SK-N-SH (cell line): ENCODE results near the gene CFAP299. TPM values are rescaled to one million over a fixed set of nuclear protein-coding genes. Genes with fewer than 3 reads are reported as not detected.

ENCODE experiments used
- CTCF ChIA-PET: fragments of 300-600, 350-600 bp; formaldehyde crosslinking; extraction: SDS; loops from one replicate; lab custom pipeline; 2021; lab: Yijun Ruan, JAX
- POLR2A ChIA-PET: fragments of 350-600 bp; sonication (Branson Sonifier 250); formaldehyde crosslinking; extraction: SDS; loops from one replicate; lab custom pipeline; 2020; ENCODE audit warnings: antibody characterized with exemption, inconsistent platforms; lab: Yijun Ruan, JAX
- DNase-seq: peaks from one replicate; pipeline ENCODE4 v3.0.0; 2012
- H2AFZ ChIP-seq: fragments of 200-600 bp; sonication (generic); 2 replicates; pipeline ENCODE4 v1.8.1; 2016; ENCODE audit warnings: antibody characterized with exemption, mild to moderate bottlenecking, low read depth
- H3F3A ChIP-seq: fragments of 200-600 bp; sonication (generic); replicated peaks from 2 replicates; pipeline ENCODE3; 2016; ENCODE audit warnings: antibody characterized with exemption, mild to moderate bottlenecking; ENCODE audit not compliant: insufficient read depth
- H3K27ac ChIP-seq, 2 experiments: fragments of 200-500 bp in 1 of 2; fragments of 200-600 bp in 1 of 2; sonication (Bioruptor generic) in 1 of 2; sonication (generic), shearing (Covaris generic) in 1 of 2; 2 replicates each; pipeline versions ENCODE4 v1.5.1 to v1.6.1; 2014 to 2016; ENCODE audit warnings: low read depth in 2 of 2, inconsistent platforms in 1 of 2, low read length in 1 of 2, mild to moderate bottlenecking in 1 of 2, mixed read lengths in 1 of 2
- H3K27me3 ChIP-seq: fragments of 200-600 bp; sonication (generic), shearing (Covaris generic); 2 replicates; pipeline ENCODE4 v1.6.1; 2016; ENCODE audit warnings: mixed run types; ENCODE audit not compliant: insufficient read depth
- H3K36me3 ChIP-seq, 2 experiments: fragments of 200-500 bp in 1 of 2; fragments of 200-600 bp in 1 of 2; sonication (Bioruptor generic) in 1 of 2; sonication (generic) in 1 of 2; replicated peaks in 1 of 2; 2 replicates each; pipeline versions ENCODE3 to v1.5.1; 2014 to 2016; ENCODE audit warnings: low read length in 1 of 2, mild to moderate bottlenecking in 1 of 2; ENCODE audit not compliant: insufficient read depth in 2 of 2, control insufficient read depth in 1 of 2
- H3K4me1 ChIP-seq, 2 experiments: fragments of 200-500 bp in 1 of 2; fragments of 200-600 bp in 1 of 2; sonication (Bioruptor generic) in 1 of 2; sonication (generic), shearing (Covaris generic) in 1 of 2; 2 replicates each; pipeline versions ENCODE4 v1.5.1 to v1.6.1; 2014 to 2016; ENCODE audit warnings: low read depth in 1 of 2, low read length in 1 of 2, mixed run types in 1 of 2; ENCODE audit not compliant: insufficient read depth in 2 of 2, control insufficient read depth in 1 of 2
- H3K4me2 ChIP-seq: fragments of 200-600 bp; sonication (generic), shearing (Covaris generic); 2 replicates; pipeline ENCODE4 v1.6.1; 2017; ENCODE audit warnings: mixed run types
- H3K4me3 ChIP-seq, 2 experiments: fragments of 200-500 bp in 1 of 2; fragments of 200-600 bp in 1 of 2; sonication (Bioruptor generic) in 1 of 2; sonication (generic), shearing (Covaris generic) in 1 of 2; 2 replicates each; pipeline versions ENCODE4 v1.5.1 to v1.8.1; 2014 to 2016; ENCODE audit warnings: low read depth in 2 of 2, inconsistent platforms in 1 of 2, low read length in 1 of 2, mild to moderate bottlenecking in 1 of 2, mixed read lengths in 1 of 2, moderate library complexity in 1 of 2
- H3K79me2 ChIP-seq: fragments of 200-600 bp; sonication (generic); 2 replicates; pipeline ENCODE4 v1.8.1; 2017; ENCODE audit warnings: mild to moderate bottlenecking; ENCODE audit not compliant: insufficient read depth
- H3K9ac ChIP-seq: fragments of 200-600 bp; sonication (generic); 2 replicates; pipeline ENCODE4 v1.6.1; 2017; ENCODE audit warnings: mixed run types
- H3K9me2 ChIP-seq: fragments of 200-600 bp; sonication (generic); 2 replicates; pipeline ENCODE4 v1.6.1; 2017; ENCODE audit warnings: mixed run types
- H3K9me3 ChIP-seq: fragments of 200-600 bp; sonication (generic); 2 replicates; pipeline ENCODE4 v1.6.1; 2017; ENCODE audit warnings: mixed run types, mild to moderate bottlenecking, moderate library complexity
- H4K20me1 ChIP-seq: fragments of 200-600 bp; sonication (generic); 2 replicates; pipeline ENCODE4 v1.6.1; 2017; ENCODE audit warnings: mild to moderate bottlenecking, mixed run types; ENCODE audit not compliant: insufficient read depth
- CHD2 ChIP-seq: fragments of 150-350 bp; IDR thresholded peaks from 2 replicates; pipeline ENCODE4 v1.6.1; 2018; ENCODE audit warnings: low read length; ENCODE audit not compliant: partially characterized antibody
- CTCF ChIP-seq: fragments of 200-600 bp; sonication (generic); IDR thresholded peaks from 2 replicates; pipeline ENCODE4 v1.6.1; 2017; ENCODE audit warnings: antibody characterized with exemption, mild to moderate bottlenecking, moderate library complexity
- EZH2phosphoT487 ChIP-seq: fragments of 200-600 bp; sonication (generic); IDR thresholded peaks from 2 replicates; pipeline ENCODE4 v1.6.1; 2017; ENCODE audit warnings: low read depth, mixed run types, mild to moderate bottlenecking, antibody characterized with exemption, moderate library complexity, borderline replicate concordance
- FOXM1 ChIP-seq: IDR thresholded peaks from 2 replicates; pipeline ENCODE4 v1.4.0; 2012; ENCODE audit warnings: low read depth, mild to moderate bottlenecking
- IRF3 ChIP-seq: fragments of 150-350 bp; IDR thresholded peaks from 2 replicates; pipeline ENCODE4 v1.6.1; 2016; ENCODE audit warnings: mild to moderate bottlenecking, low read depth, low read length
- JUND ChIP-seq: IDR thresholded peaks from 2 replicates; pipeline ENCODE4 v1.4.0; 2012
- NRF1 ChIP-seq: IDR thresholded peaks from 2 replicates; pipeline ENCODE4 v1.6.1; 2012; ENCODE audit warnings: low read depth, mild to moderate bottlenecking, low read length
- POLR2AphosphoS5 ChIP-seq: IDR thresholded peaks from 2 replicates; pipeline ENCODE4 v1.6.1; 2012; ENCODE audit warnings: low read depth, low read length
- RCOR1 ChIP-seq: fragments of 150-350 bp; IDR thresholded peaks from 2 replicates; pipeline ENCODE4 v1.6.1; 2017; ENCODE audit warnings: antibody characterized with exemption, low read length
- RFX5 ChIP-seq: IDR thresholded peaks from 2 replicates; pipeline ENCODE4 v1.6.1; 2012; ENCODE audit warnings: mild to moderate bottlenecking, improper control_type of control experiment, low read length
- TEAD4 ChIP-seq: IDR thresholded peaks from 2 replicates; pipeline ENCODE4 v1.4.0; 2012; ENCODE audit warnings: mild to moderate bottlenecking, borderline replicate concordance; ENCODE audit not compliant: insufficient read depth
- USF1 ChIP-seq: IDR thresholded peaks from 2 replicates; pipeline ENCODE4 v1.4.0; 2012; ENCODE audit warnings: low read depth, borderline replicate concordance
- USF2 ChIP-seq: fragments of 150-350 bp; IDR thresholded peaks from 2 replicates; pipeline ENCODE4 v1.6.1; 2017; ENCODE audit warnings: antibody characterized with exemption, low read length, low read depth, borderline replicate concordance
- YY1 ChIP-seq: IDR thresholded peaks from 2 replicates; pipeline ENCODE4 v1.4.0; 2012; ENCODE audit warnings: low read depth, mild to moderate bottlenecking
- ZBTB33 ChIP-seq: IDR thresholded peaks from 2 replicates; pipeline ENCODE4 v1.4.0; 2012; ENCODE audit warnings: low read depth, borderline replicate concordance
- WGBS: methylation state at CpG from one replicate; pipeline ENCODE4 v1.1.6; 2017; ENCODE audit warnings: low lambda C conversion rate; 5-methylcytosine and 5-hydroxymethylcytosine counted together
- polyA plus RNA-seq, 3 experiments: library from polyadenylated mRNA; depleted of rRNA; stranded (reverse); fragments of >200 nt; gene quantifications; 2 replicates each; pipeline ENCODE4 v1.2.3, GENCODE V29; 2012

CFAP299 gene
- polyA plus RNA-seq, 1 of the 3 experiments (the other 2 are of a cell fraction), result 1.2 TPM

GRCh38 chr4:80709082-80709869 is 373.7 kb downstream of the CFAP299 start:
- Histone ChIP-seq H3K27ac (no peak overlapping the region), H3K27me3 (no peaks in the 10 kb centered on the region), H3K9me2 (no peaks in the 10 kb centered on the region), H3K4me2 (no peak overlapping the region), H3K9ac (no peak overlapping the region), H3F3A (no peaks in the 10 kb centered on the region), H3K79me2 (no peaks in the 10 kb centered on the region), H3K9me3 (no peaks in the 10 kb centered on the region), H3K36me3 (no peaks in the 10 kb centered on the region), H2AFZ (no peak overlapping the region), H4K20me1 (no peaks in the 10 kb centered on the region), H3K4me1 (no peaks in the 10 kb centered on the region), H3K4me3 (no peak overlapping the region)
- TF ChIP-seq RCOR1 (no peak), FOXM1 (no peak), YY1 (no peak), JUND (no peak), CTCF (no peak), POLR2AphosphoS5 (no peak)
- POLR2A ChIA-PET, result no interaction called here
- CTCF ChIA-PET, result no interaction called here
- no peak for DNase-seq
- WGBS, result 13% methylated on average over 6 of the region's 6 CpGs

GRCh38 chr4:80710748-80711451 is 375.4 kb downstream of the CFAP299 start:
- Histone ChIP-seq H3F3A (no peaks in the 10 kb centered on the region), H3K9ac (no peak overlapping the region), H3K9me2 (no peaks in the 10 kb centered on the region), H3K4me2 (no peak overlapping the region), H3K4me3 (no peak overlapping the region), H3K27me3 (no peaks in the 10 kb centered on the region), H2AFZ (no peak overlapping the region), H4K20me1 (no peaks in the 10 kb centered on the region), H3K36me3 (no peaks in the 10 kb centered on the region), H3K9me3 (no peaks in the 10 kb centered on the region), H3K4me1 (no peaks in the 10 kb centered on the region), H3K27ac (no peak overlapping the region), H3K79me2 (no peaks in the 10 kb centered on the region)
- CTCF ChIA-PET, result no interaction called here
- WGBS, result 44% methylated on average over 5 of the region's 5 CpGs
- DNase-seq, result no peak
- POLR2A ChIA-PET, result no interaction called here
- TF ChIP-seq ZBTB33 (no peak), EZH2phosphoT487 (no peak), CTCF (no peak), YY1 (no peak), TEAD4 (no peak), USF2 (no peak), CHD2 (no peak), RFX5 (no peak), NRF1 (no peak), USF1 (no peak), FOXM1 (no peak), IRF3 (no peak), JUND (no peak)
